ENCODE data around the gene CTIF.

The CTIF gene

GRCh38 chr18:48880931-48881330, 342.1 kb downstream of the CTIF start:
- no peak for DNase-seq (ENCODE audit: low read depth, low spot score)

DNA sequence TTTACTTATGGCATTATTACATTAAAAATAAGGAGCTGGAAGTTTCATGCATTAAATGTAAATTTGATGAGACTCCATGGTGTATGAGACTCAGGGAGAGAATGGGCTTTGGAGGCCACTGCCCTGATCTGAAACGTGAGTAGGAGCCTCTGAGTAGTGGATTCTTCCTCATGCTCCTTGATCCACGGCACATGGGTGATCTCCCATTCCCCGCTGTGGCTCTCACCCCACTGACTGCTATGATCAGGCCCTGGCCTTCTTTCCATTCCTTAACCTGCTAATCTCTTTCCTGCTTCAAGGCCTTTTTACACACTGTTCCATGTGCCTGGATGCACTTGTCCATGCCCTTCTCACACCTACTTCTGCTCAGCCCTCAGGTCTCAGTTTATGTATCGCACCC, 343.5 kb downstream of the CTIF start:
- no peak for DNase-seq (ENCODE audit: low read depth, low spot score)

DNA sequence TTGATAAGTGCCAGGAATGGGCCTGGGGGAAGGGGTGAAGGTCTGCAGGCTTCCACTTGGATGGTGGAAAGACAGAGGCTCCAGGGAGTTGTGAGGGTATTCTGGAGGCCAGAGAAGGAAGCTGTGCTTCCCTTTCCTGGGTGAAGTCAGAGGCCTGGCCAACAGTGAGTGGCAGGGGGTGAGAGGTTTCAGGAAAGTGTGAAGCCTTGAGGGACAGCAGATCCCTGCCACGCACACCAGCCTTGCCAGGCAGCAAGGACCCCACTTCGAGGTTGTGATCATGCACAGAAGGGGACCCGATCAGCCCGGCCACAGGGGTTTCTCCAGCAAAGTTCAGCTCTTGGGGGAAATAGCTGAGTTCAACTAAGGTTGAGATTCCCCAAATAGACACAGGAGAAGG, 345.5 kb downstream of the CTIF start:
- DNase-seq (ENCODE audit: low read depth, low spot score): no peak

- DNase-seq (ENCODE audit: low read depth, low spot score): no peak
These were observed 345.9 kb downstream of the CTIF start for GRCh38 chr18:48884771-48885170.

- no peak for DNase-seq (ENCODE audit: low read depth, low spot score)
These were observed 346.6 kb downstream of the CTIF start for GRCh38 chr18:48885266-48885923.

- DNase-seq (ENCODE audit: low read depth, low spot score): no peak
These were observed 347.1 kb downstream of the CTIF start for GRCh38 chr18:48885924-48886400.

DNA sequence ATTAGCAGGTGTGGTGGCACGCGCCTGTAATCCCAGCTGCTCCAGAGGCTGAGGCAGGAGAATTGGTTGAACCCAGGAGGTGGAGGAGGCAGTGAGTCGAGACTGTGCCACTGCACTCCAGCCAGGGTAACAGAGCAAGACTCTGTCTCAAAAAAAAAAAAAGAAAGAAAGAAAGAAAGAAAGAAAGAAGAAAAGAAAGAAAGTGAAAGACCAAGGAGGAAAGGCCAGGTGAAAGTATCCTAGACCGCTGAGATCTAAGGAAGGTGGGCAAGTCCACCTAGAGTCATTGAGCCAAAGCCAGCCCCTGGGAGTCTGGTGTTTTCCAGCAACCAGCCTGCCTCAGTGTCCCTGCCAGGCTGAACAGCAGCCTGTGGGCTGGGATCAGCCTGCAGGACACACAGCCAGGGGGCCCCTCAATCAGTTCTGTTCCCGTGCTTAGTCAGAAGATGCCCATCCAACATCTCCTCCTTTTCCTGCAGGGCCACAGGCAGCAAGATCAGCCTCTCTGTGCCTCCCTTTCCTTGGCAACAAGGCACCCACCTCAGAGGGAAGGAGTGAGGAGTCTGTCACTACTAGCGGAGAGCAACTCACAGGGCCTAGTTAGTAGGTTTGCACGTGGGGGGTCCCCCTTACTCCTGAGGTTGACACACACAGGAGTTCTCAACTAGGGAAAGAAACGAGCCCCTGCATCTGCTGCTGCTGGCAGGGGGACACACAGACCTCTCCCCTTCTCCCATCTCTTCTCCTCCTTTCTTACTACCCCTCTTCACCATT, 347.9 kb downstream of the CTIF start:
- DNase-seq (ENCODE audit: low read depth, low spot score): no peak

DNA sequence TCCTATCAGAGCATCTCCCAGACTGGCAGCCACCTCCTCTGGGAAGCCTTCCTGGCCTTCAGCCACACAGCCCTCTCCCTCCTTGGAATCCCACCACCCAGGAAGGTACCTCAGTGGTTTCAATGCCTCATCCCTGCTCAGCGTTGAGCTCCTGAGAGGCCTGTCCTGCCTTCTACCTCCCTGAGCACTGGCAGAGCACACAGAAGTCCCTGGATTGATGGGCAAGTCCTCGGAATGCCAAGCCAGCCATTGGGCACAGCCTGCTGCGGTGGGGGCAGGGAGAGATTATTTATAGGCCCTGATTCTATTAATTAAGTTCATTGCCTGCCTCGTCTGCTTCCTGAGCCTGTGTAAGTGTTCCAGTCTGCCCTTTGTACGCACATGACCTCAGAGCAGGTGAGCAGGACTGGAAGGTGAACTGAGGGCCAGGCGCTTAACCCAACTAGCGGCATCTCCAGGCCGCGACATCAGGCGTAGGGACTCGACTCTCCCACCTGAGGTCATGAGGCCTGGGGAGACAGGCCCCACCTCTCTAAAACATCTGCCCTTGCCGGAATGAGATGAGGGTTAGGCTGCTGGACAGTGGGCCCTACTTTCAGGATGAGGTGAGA, 348.6 kb downstream of the CTIF start:
- DNase-seq (ENCODE audit: low read depth, low spot score): no peak

GRCh38 chr18:48887905-48888772, 349.3 kb downstream of the CTIF start:
- DNase-seq (ENCODE audit: low read depth, low spot score): no peak

GRCh38 chr18:48888773-48889080, 349.9 kb downstream of the CTIF start:
- no peak for DNase-seq (ENCODE audit: low read depth, low spot score)

DNA sequence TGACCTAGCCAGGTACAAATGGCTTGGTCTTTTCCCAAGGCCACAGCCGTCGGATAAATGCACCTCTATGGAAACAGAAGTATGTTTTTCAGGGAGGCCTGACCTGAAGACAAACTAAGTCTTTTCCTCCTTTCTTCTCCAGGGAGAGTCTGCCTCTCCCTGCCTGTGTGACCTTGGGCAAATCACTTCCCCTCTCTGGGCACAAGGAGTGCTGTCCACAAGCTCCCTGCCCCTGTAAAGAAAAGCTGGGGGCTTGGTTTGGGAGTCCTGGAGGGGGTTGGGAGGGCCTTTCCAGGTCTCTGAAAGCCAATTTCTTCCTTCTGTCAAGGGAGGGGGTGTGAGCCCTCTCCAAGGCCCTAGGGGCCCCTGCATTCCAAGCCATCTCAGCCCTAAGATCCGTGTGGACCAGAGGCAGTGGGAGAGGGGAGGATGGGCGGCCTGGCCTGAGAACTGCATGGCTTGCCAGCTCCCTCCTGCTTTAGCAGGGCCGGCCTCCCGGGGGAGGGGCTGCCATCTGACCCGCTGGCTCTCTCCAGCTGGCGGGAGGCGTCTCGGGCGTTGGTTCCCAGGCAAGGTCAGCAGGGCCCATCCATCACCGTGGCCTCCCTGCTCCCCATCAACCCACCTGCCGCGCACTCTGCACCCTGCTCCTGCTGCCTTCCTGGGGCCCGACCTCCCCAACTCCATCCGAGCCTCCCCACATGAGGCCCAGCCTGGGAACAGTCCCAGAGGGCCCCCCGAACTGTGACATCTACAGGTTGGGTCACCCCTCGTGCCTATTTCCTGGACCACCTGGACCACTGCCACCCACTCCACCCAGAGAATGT, 350.5 kb downstream of the CTIF start:
- DNase-seq (ENCODE audit: low read depth, low spot score): no peak

DNA sequence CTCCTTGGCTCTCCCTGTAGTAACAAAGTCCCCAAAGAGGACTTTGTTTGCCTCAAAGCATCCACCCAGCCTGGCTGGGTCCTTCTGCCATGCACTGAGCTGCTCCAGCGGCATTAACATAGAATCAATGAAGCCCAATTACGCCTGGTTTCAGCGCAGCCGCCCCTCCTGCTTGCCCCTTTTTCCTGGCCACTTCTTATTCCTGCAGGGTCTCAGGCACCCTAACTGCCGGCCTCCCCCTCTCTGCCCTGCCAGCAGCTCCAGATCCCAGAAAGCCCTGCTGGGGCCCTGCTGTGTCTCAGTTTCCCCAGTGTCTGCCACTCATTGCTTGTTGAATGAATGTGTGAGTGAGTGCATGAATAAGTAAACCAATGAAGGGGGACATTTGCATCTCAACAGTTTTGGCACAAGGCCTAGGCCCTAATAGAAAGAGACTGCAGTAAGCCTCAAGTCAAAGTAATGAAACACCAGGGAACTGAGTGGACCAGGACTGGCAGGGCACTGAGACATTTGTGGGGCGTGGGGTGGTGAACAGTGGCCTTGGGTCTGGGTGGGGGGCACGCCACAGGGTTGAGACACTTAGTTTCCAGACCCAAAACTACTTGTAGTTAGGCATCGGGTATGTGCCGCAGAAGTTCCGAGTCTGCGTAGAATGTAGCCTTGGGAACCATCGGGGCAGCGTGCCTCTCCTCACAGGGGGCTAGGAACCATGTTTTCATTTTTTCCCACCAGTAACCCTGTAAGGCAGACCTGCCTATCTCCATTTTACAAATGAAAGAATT, 351.3 kb downstream of the CTIF start:
- DNase-seq (ENCODE audit: low read depth, low spot score): no peak

- DNase-seq (ENCODE audit: low read depth, low spot score): no peak
These were observed 352.9 kb downstream of the CTIF start for GRCh38 chr18:48891721-48892120.

DNA sequence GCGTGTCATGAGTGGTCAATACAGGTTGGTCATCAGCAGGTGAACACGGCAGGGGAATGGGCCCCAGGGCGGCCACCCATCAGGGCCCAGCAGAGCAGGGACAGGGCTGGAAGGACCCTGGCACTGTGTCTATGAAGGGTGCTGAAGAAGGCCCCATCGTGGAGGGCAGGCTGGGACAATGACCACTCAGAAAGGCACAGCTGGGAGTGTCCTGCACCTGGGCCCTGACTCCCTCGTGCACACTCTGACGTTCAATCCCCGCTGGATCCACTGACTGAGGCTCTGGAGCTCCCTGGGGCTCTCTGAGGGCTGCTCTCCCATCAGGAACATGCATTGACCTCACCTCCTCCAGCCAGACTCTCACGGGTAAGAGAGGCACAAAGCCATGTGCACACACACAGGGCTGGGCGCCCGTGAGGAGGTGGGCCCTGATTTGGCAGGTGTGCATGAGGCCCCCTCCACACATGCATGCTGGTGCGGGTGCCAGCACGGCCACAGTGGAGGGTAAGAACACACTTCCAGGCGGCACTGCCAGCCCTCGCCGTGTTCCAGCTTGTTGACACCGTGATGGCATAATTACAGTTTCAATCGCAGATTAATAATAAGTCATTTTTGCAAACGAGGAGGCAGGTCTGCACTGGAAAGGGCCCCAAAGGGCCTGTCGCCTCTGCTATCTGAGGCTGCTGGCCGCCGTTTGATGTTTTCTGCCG, 353.5 kb downstream of the CTIF start:
- DNase-seq (ENCODE audit: low read depth, low spot score): no peak

DNA sequence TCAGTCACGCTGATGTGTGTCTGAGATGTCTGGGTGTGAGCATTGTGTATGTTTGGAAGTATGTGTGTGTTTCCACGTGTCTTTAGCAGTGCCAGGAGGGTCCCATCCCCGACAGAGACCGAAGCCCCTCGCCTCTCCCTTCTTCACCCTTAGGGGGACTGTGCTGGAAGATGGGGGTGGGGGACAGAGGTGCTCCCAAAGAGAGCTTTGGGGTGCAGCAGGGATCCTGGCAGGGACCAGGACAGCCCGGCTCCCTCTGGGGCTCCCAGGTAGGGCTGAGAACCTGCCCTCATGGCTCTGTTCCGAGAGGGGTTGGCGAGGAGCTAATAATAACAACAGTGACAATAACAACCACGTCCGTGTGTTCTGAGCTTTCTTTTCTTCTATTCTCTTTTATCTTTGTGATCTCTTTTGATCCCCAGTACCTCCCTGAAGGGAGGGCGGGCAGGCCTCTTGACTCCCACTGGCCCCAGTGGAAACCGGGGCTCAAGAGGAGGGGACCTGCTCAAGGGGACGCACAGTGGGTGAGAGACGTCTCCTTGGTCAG, 354.3 kb downstream of the CTIF start:
- DNase-seq (ENCODE audit: low read depth, low spot score): no peak

GRCh38 chr18:48893608-48894600, 355.1 kb downstream of the CTIF start:
- DNase-seq (ENCODE audit: low read depth, low spot score): no peak

DNA sequence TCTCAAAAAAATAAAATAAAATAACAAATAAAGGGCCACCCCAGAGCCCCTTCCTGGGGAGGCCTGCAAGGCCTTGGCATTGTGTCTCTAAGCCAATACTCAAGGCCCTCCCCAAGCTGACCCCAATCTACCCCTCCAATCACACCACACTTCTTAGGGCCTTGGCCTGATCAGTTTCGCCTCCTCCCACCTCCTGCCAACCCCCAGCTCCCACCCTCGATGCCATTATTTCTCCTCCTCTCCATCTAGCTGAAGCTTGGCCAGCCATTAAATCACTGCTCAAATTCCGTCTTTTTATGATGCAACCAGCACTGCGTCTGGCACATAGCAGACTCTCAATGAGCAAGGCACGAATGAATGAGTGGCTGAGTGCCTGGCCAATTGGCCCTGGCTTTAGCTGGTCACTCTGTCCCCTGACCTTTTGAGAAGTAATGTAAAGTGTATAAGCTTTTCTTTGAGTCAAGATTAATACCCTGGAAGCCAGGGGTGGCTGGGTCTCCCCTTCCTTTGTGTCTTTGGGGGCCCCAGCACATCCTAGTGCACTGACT, 356.0 kb downstream of the CTIF start:
- DNase-seq (ENCODE audit: low read depth, low spot score): no peak

DNA sequence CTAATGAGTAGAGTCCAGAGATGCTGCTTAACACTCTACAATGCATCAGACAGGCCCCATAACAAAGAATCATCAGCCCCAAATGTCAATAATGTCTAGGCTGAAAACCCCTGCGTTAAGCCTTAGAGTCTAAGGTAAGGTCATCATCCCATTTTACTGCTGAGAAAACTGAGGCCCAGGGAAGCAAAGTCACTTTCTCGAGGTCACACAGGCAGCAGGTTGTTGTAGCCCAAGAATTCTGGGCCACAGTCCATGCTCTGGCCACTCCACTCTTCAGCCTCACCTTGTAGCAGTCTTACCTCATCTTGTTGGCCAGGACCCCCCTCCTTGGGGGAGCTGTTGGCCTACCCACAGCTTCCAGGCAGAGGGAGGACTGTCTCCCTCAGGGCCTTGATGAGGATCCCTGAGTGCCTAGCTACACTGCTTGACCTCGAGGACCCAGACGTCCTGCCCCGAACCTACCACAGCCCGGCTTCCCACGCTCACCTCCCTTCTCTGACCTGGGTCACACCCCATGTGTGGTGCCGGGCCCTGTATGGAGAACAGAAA, 357.6 kb downstream of the CTIF start:
- no peak for DNase-seq (ENCODE audit: low read depth, low spot score)

Data from smooth muscle cell of the brain vasculature (primary cell).